Nephron progenitor cell (in vitro differentiated cells): ENCODE measurements around the gene ADGRG2.
A peak's percentile ranks its signal among the peaks of the same experiment; 100 is the strongest.

ENCODE experiments used
- DNase-seq: peaks from one replicate; pipeline ENCODE4 v3.0.0; 2021
- H3K27ac Mint-ChIP-seq: 2 replicates; pipeline ENCODE4 v1.8.0; 2021; ENCODE audit warnings: mild to moderate bottlenecking, moderate library complexity, mixed read lengths
- H3K27me3 Mint-ChIP-seq: 2 replicates; pipeline ENCODE4 v1.8.0; 2021; ENCODE audit warnings: mild to moderate bottlenecking, low read depth, mixed read lengths; ENCODE audit not compliant: poor library complexity
- H3K36me3 Mint-ChIP-seq: 2 replicates; pipeline ENCODE4 v1.8.0; 2021; ENCODE audit warnings: low read depth, mixed read lengths
- H3K4me1 Mint-ChIP-seq: 2 replicates; pipeline ENCODE4 v1.8.0; 2021; ENCODE audit warnings: mixed read lengths
- H3K4me3 Mint-ChIP-seq: 2 replicates; pipeline ENCODE4 v1.8.0; 2021; ENCODE audit warnings: mild to moderate bottlenecking, moderate library complexity, mixed read lengths
- H3K9me3 Mint-ChIP-seq: 2 replicates; pipeline ENCODE4 v1.8.0; 2021; ENCODE audit warnings: mild to moderate bottlenecking, moderate library complexity, mixed read lengths
- CTCF ChIP-seq: fragments of 200-600 bp; sonication (generic); IDR thresholded peaks from 2 replicates; pipeline ENCODE4 v1.5.0; 2021; ENCODE audit warnings: antibody characterized with exemption

ADGRG2 gene

GRCh38 chrX:19121466-19121865 is 802 bp downstream of the ADGRG2 start:
- peaks cover 78% of the 10 kb centered on the region for H3K27me3 Mint-ChIP-seq
- no peak overlapping the region for H3K27ac Mint-ChIP-seq
- peak overlapping the region; percentile 14 for H3K4me3 Mint-ChIP-seq
- TF ChIP-seq CTCF, result no peak
- H3K9me3 Mint-ChIP-seq, result peaks cover 42% of the 10 kb centered on the region
- DNase-seq, result no peak
- H3K36me3 Mint-ChIP-seq, result no peaks in the 10 kb centered on the region
- H3K4me1 Mint-ChIP-seq, result peaks cover 13% of the 10 kb centered on the region

GRCh38 chrX:19110642-19111041 is 11.6 kb downstream of the ADGRG2 start:
- peaks cover 33% of the 10 kb centered on the region for H3K27me3 Mint-ChIP-seq
- no peak overlapping the region for H3K4me3 Mint-ChIP-seq
- no peak for DNase-seq
- H3K4me1 Mint-ChIP-seq, result no peaks in the 10 kb centered on the region
- TF ChIP-seq CTCF, result no peak
- no peaks in the 10 kb centered on the region for H3K36me3 Mint-ChIP-seq
- H3K27ac Mint-ChIP-seq, result no peak overlapping the region
- H3K9me3 Mint-ChIP-seq, result peaks cover 52% of the 10 kb centered on the region

- Mint-ChIP-seq H3K27ac (no peak overlapping the region), H3K4me3 (no peak overlapping the region), H3K36me3 (no peaks in the 10 kb centered on the region), H3K4me1 (no peaks in the 10 kb centered on the region), H3K27me3 (peaks cover 25% of the 10 kb centered on the region), H3K9me3 (peaks cover 51% of the 10 kb centered on the region)
- no peak for TF ChIP-seq CTCF
- no peak for DNase-seq
These were observed 15.2 kb downstream of the ADGRG2 start for GRCh38 chrX:19107035-19107434.

- Mint-ChIP-seq H3K9me3 (peaks cover 55% of the 10 kb centered on the region), H3K36me3 (no peaks in the 10 kb centered on the region), H3K4me3 (no peak overlapping the region), H3K27me3 (no peaks in the 10 kb centered on the region), H3K4me1 (no peaks in the 10 kb centered on the region), H3K27ac (no peak overlapping the region)
- TF ChIP-seq CTCF, result no peak
- no peak for DNase-seq
These were observed 21.7 kb downstream of the ADGRG2 start for GRCh38 chrX:19100586-19100985.

GRCh38 chrX:19097553-19098283 is 24.6 kb downstream of the ADGRG2 start:
- Mint-ChIP-seq H3K4me1 (peaks cover 5% of the 10 kb centered on the region), H3K27me3 (no peaks in the 10 kb centered on the region), H3K27ac (no peak overlapping the region), H3K36me3 (no peaks in the 10 kb centered on the region), H3K4me3 (no peak overlapping the region), H3K9me3 (peaks cover 68% of the 10 kb centered on the region)
- no peak for TF ChIP-seq CTCF
- DNase-seq, result no peak

GRCh38 chrX:19096586-19096985 is 25.7 kb downstream of the ADGRG2 start:
- H3K27me3 Mint-ChIP-seq, result no peaks in the 10 kb centered on the region
- H3K9me3 Mint-ChIP-seq, result peaks cover 71% of the 10 kb centered on the region
- TF ChIP-seq CTCF, result no peak
- H3K4me3 Mint-ChIP-seq, result no peak overlapping the region
- no peaks in the 10 kb centered on the region for H3K36me3 Mint-ChIP-seq
- H3K4me1 Mint-ChIP-seq, result peaks cover 5% of the 10 kb centered on the region
- no peak for DNase-seq
- H3K27ac Mint-ChIP-seq, result no peak overlapping the region
